PC-3 (cell line): ENCODE measurements around the gene VSIR. TPM values are rescaled to one million over a fixed set of nuclear protein-coding genes. Genes with fewer than 3 reads are reported as not detected.

Experiments used
- ATAC-seq: fragments of 200-7000 bp; cut with Tn5 transposase; 2 replicates; pipeline ENCODE4 v1.9.1; 2020; ENCODE audit warnings: mild to moderate bottlenecking, moderate library complexity
- BruUV-seq: library from RNA; stranded (reverse); fragments of 400-500 nt; replicated peaks from 2 replicates; lab custom pipeline; 2021; lab: Mats Ljungman, UMichigan
- CTCF ChIA-PET: fragments of 300-600 bp; sonication (Branson Sonifier 250); formaldehyde crosslinking; loops from one replicate; lab custom pipeline; 2022; ENCODE audit warnings: antibody characterized with exemption; lab: Charles Lee
- POLR2A ChIA-PET: fragments of 300-600 bp; sonication (Branson Sonifier 250); formaldehyde crosslinking; loops from one replicate; lab custom pipeline; 2022; ENCODE audit warnings: antibody characterized with exemption; ENCODE audit not compliant: unreplicated experiment; lab: Charles Lee
- DNase-seq: peaks from one replicate; pipeline ENCODE4 v3.0.0-alpha.2; 2015
- H2AFZ ChIP-seq: fragments of 300-600 bp; sonication (generic); 2 replicates; pipeline ENCODE4 v1.6.0; 2016; ENCODE audit warnings: antibody characterized with exemption, low read length
- H3F3A ChIP-seq: fragments of 300-600 bp; sonication (generic); one replicate; pipeline ENCODE4 v1.6.0; 2017; ENCODE audit warnings: antibody characterized with exemption, low read length, control low read depth, mild to moderate bottlenecking; ENCODE audit not compliant: unreplicated experiment
- H3K27ac ChIP-seq: fragments of 300-600 bp; sonication (generic); 2 replicates; pipeline ENCODE4 v1.5.1; 2016; ENCODE audit warnings: mild to moderate bottlenecking, low read length
- H3K27me3 ChIP-seq: fragments of 300-600 bp; sonication (generic); 2 replicates; pipeline ENCODE4 v1.6.1; 2016; ENCODE audit warnings: low read length, mixed read lengths
- H3K36me3 ChIP-seq: fragments of 300-600 bp; sonication (generic); 2 replicates; pipeline ENCODE4 v1.6.1; 2016; ENCODE audit warnings: low read depth, mixed run types, low read length, mixed read lengths
- H3K4me1 ChIP-seq: fragments of 300-600 bp; sonication (generic); 2 replicates; pipeline ENCODE4 v1.5.1; 2016; ENCODE audit warnings: low read length; ENCODE audit not compliant: insufficient read depth
- H3K4me2 ChIP-seq: fragments of 300-600 bp; sonication (generic); 2 replicates; pipeline ENCODE4 v1.6.0; 2016; ENCODE audit warnings: low read length
- H3K4me3 ChIP-seq: fragments of 300-600 bp; sonication (generic); 2 replicates; pipeline ENCODE4 v1.5.1; 2016; ENCODE audit warnings: mild to moderate bottlenecking, low read length, mixed read lengths
- H3K79me2 ChIP-seq: fragments of 300-600 bp; sonication (generic); 2 replicates; pipeline ENCODE4 v1.6.1; 2017; ENCODE audit warnings: low read length, mixed read lengths
- H3K9ac ChIP-seq: fragments of 300-600 bp; sonication (generic); 2 replicates; pipeline ENCODE4 v1.6.0; 2016; ENCODE audit warnings: mild to moderate bottlenecking, low read length
- H3K9me2 ChIP-seq: fragments of 300-600 bp; sonication (generic); replicated peaks from 2 replicates; pipeline ENCODE4 v1.6.1; 2016; ENCODE audit warnings: mixed run types, low read length, mixed read lengths
- H3K9me3 ChIP-seq: fragments of 300-600 bp; sonication (generic); 2 replicates; pipeline ENCODE4 v1.6.1; 2016; ENCODE audit warnings: low read length, mixed read lengths
- H4K20me1 ChIP-seq: fragments of 300-600 bp; sonication (generic); 2 replicates; pipeline ENCODE4 v1.6.1; 2016; ENCODE audit warnings: low read length, mixed read lengths
- EZH2 ChIP-seq: fragments of 300-600 bp; sonication (generic); IDR thresholded peaks from one replicate; pipeline ENCODE4 v1.6.1; 2017; ENCODE audit warnings: antibody characterized with exemption, mild to moderate bottlenecking, low read length; ENCODE audit not compliant: unreplicated experiment
- EZH2phosphoT487 ChIP-seq: fragments of 300-600 bp; sonication (generic); IDR thresholded peaks from 2 replicates; pipeline ENCODE4 v1.6.1; 2018; ENCODE audit warnings: mild to moderate bottlenecking, antibody characterized with exemption, low read length, borderline replicate concordance
- intact Hi-C: fragments of 100-400 bp; cut with micrococcal nuclease; formaldehyde crosslinking; loops from 2 replicates; pipeline ENCODE4 v1.9.0; 2023
- total RNA-seq: library from RNA; depleted of rRNA; stranded (reverse); fragments of >200 nt; gene quantifications from 2 replicates; pipeline ENCODE4 v1.2.3, GENCODE V29; 2014
- TF ChIP-seq, protein P1 (sequence below): fragments of 300-600 bp; sonication (generic); conservative IDR thresholded peaks from 2 replicates; pipeline ENCODE4 v1.5.1; 2017; ENCODE audit warnings: antibody characterized with exemption, low read depth, mild to moderate bottlenecking, low read length

Gene VSIR
- total RNA-seq, 1 experiment from 2014 or later, result 14.1 TPM

DNA sequence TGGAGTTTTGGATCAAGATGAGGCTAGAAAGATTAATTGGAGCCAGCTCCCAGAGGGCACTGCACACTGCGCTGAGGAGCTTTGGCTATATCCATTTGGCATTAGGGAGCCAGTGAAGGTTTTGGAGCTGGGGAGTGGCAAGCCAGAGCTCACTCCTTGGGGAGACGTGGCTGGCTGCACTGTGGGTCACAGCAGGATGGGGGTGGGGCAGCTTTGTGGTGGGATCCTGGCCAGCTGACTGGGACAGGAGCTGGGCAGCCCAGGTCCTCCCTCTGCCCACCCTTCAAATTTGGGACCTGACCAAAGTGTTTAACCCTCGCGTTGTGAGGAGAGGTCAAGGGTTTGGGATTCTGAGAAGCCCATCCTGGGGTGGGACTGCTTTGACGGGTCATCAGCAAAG, 58.7 kb downstream of the VSIR start:
- no TSS peak for BruUV-seq
- Histone ChIP-seq H3K27me3 (no peaks in the 10 kb centered on the region), H3K9me2 (no peaks in the 10 kb centered on the region), H3K36me3 (no peaks in the 10 kb centered on the region), H3K4me2 (no peak overlapping the region), H3K4me3 (no peak overlapping the region), H3K79me2 (no peaks in the 10 kb centered on the region), H3K9ac (no peak overlapping the region), H2AFZ (no peak overlapping the region), H3K9me3 (no peaks in the 10 kb centered on the region), H3K27ac (no peak overlapping the region), H3K4me1 (no peaks in the 10 kb centered on the region), H4K20me1 (no peaks in the 10 kb centered on the region), H3F3A (no peaks in the 10 kb centered on the region)
- ATAC-seq (no peak), DNase-seq (no peak)
- intact Hi-C loops, result no loop called here
- TF ChIP-seq, protein P1, sequence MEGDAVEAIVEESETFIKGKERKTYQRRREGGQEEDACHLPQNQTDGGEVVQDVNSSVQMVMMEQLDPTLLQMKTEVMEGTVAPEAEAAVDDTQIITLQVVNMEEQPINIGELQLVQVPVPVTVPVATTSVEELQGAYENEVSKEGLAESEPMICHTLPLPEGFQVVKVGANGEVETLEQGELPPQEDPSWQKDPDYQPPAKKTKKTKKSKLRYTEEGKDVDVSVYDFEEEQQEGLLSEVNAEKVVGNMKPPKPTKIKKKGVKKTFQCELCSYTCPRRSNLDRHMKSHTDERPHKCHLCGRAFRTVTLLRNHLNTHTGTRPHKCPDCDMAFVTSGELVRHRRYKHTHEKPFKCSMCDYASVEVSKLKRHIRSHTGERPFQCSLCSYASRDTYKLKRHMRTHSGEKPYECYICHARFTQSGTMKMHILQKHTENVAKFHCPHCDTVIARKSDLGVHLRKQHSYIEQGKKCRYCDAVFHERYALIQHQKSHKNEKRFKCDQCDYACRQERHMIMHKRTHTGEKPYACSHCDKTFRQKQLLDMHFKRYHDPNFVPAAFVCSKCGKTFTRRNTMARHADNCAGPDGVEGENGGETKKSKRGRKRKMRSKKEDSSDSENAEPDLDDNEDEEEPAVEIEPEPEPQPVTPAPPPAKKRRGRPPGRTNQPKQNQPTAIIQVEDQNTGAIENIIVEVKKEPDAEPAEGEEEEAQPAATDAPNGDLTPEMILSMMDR, result no peak
- TF ChIP-seq EZH2phosphoT487, result no peak
- no peak for TF ChIP-seq EZH2
- POLR2A ChIA-PET, result no interaction called here
- CTCF ChIA-PET, result no interaction called here

DNA sequence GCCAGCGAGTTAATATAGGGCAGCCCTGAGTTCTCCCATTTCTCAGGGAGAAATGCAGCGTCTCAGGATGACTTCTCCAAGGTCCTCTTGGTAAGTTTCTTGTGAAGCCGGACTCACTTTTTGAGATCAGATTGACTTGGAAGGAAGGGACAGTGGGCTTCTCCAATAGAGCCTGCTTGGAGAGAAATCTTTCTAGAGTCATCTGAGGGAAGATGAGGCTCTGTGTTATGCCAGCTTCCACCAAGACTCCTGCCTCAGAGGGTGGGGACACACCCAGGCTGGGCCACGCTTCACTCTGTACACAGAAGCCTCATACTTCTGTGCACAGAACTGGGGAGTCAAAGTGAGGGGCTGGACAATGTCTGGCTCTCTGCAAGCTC, 59.3 kb downstream of the VSIR start:
- intact Hi-C loops, result no loop called here
- no peaks in the 10 kb centered on the region for H3K9me2 ChIP-seq
- H2AFZ ChIP-seq, result no peak overlapping the region
- ChIA-PET POLR2A (no interaction called here), CTCF (no interaction called here)
- no peak overlapping the region for H3K9ac ChIP-seq
- H3K27ac ChIP-seq, result no peak overlapping the region
- TF ChIP-seq EZH2, result no peak
- TF ChIP-seq EZH2phosphoT487, result no peak
- TF ChIP-seq, protein P1, result no peak
- H3K79me2 ChIP-seq, result no peaks in the 10 kb centered on the region
- BruUV-seq, result no TSS peak
- no peak overlapping the region for H3K4me3 ChIP-seq
- no peaks in the 10 kb centered on the region for H3K27me3 ChIP-seq
- H3F3A ChIP-seq, result no peaks in the 10 kb centered on the region
- H3K4me1 ChIP-seq, result no peaks in the 10 kb centered on the region
- DNase-seq (no peak), ATAC-seq (no peak)
- H3K36me3 ChIP-seq, result no peaks in the 10 kb centered on the region
- no peaks in the 10 kb centered on the region for H3K9me3 ChIP-seq
- H4K20me1 ChIP-seq, result no peaks in the 10 kb centered on the region
- no peak overlapping the region for H3K4me2 ChIP-seq

DNA sequence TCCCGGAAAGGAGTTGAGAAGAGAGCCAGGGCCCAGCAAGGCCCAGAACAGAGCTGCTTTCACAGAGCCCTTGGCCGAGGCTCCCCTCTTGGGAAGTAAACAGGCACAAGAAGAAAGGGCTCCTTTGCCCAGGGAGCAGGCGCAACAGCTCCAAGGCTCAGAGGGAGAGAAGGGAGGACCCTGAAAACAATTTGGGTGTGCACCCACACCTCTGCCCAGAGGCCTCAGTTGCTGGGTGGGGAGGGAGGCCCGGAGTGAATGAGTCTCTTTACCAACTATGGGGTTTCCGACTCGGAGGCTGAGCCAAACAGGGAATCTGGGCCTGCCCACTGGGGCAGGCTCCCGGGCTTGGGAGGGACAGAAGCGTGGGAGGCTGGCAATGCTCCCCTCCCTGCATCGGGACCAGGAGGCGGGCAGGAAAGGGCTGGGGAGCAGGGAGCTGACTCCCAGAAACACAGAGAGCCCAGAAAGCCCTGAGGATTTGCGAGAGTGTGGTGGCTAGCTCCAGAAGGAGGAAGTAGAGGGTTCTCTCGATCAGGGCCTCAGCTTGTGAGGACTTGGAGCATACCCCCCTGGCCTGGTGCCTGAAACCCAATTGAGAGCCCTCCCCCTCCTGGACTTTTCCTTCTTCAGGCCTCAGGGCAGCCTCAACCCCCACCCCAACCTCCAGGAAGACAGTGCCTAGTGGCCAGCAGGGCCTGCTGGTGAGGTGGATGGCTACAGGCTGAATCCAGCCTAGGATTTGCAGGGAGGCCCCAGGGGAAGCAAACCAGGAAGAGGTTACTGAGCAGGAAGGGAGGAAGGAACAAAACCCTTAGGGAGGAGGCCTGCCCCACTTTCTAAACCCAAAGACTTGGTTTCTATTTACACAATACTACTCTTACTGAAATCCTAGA, 59.9 kb downstream of the VSIR start:
- CTCF ChIA-PET, result no interaction called here
- no TSS peak for BruUV-seq

More for the DNA sequence above, 59.9 kb downstream of the VSIR start:
- Histone ChIP-seq H3K4me3 (no peak overlapping the region), H4K20me1 (no peaks in the 10 kb centered on the region), H3K9ac (no peak overlapping the region), H3K36me3 (no peaks in the 10 kb centered on the region), H3K4me1 (no peaks in the 10 kb centered on the region), H3K27me3 (no peaks in the 10 kb centered on the region), H3K79me2 (no peaks in the 10 kb centered on the region), H3K9me3 (no peaks in the 10 kb centered on the region), H3K9me2 (no peaks in the 10 kb centered on the region), H3F3A (no peaks in the 10 kb centered on the region), H2AFZ (no peak overlapping the region), H3K27ac (no peak overlapping the region), H3K4me2 (no peak overlapping the region)
- no peak for DNase-seq
- POLR2A ChIA-PET, result no interaction called here
- TF ChIP-seq EZH2phosphoT487 (no peak), EZH2 (no peak)
- TF ChIP-seq, protein P1, result no peak
- intact Hi-C loops, result no loop called here
- ATAC-seq, result no peak
